Adipocyte (in vitro differentiated cells): ENCODE data around the gene HES1.

Source experiments
- DNase-seq: peaks from one replicate; pipeline ENCODE4 v3.0.0-alpha.2; 2015; ENCODE audit warnings: low read depth
- H3K27me3 ChIP-seq: replicated peaks from 2 replicates; pipeline ENCODE4 v1.7.0; 2013; ENCODE audit warnings: mild to moderate bottlenecking, low read length, moderate library complexity; ENCODE audit not compliant: control insufficient read depth, insufficient read depth
- H3K36me3 ChIP-seq: 2 replicates; pipeline ENCODE4 v1.7.0; 2013; ENCODE audit warnings: low read length, mild to moderate bottlenecking, moderate library complexity; ENCODE audit not compliant: control insufficient read depth, insufficient read depth, severe bottlenecking
- H3K4me1 ChIP-seq: 2 replicates; pipeline ENCODE4 v1.7.0; 2013; ENCODE audit warnings: mild to moderate bottlenecking, low read length, moderate library complexity; ENCODE audit not compliant: control insufficient read depth, insufficient read depth
- H3K4me3 ChIP-seq: 2 replicates; pipeline ENCODE4 v1.7.0; 2013; ENCODE audit warnings: mild to moderate bottlenecking, low read length, moderate library complexity
- H3K9ac ChIP-seq: 2 replicates; pipeline ENCODE4 v1.7.0; 2013; ENCODE audit warnings: mild to moderate bottlenecking, low read length, moderate library complexity
- H3K9me3 ChIP-seq: 2 replicates; pipeline ENCODE4 v1.7.0; 2013; ENCODE audit warnings: mild to moderate bottlenecking, low read length, moderate library complexity; ENCODE audit not compliant: control insufficient read depth

The HES1 gene

GRCh38 chr3:194093842-194094241 lies 42.1 kb upstream of the HES1 start:
- H3K4me3 ChIP-seq, result no peak overlapping the region
- H3K9ac ChIP-seq, result no peak overlapping the region
- no peak for DNase-seq
- H3K36me3 ChIP-seq, result no peaks in the 10 kb centered on the region
- H3K4me1 ChIP-seq, result peaks cover 28% of the 10 kb centered on the region
- no peaks in the 10 kb centered on the region for H3K9me3 ChIP-seq
- peaks cover under 1% of the 10 kb centered on the region for H3K27me3 ChIP-seq

- Histone ChIP-seq H3K27me3 (peaks cover 17% of the 10 kb centered on the region), H3K36me3 (no peaks in the 10 kb centered on the region), H3K9ac (no peak overlapping the region), H3K9me3 (no peaks in the 10 kb centered on the region), H3K4me3 (no peak overlapping the region), H3K4me1 (peaks cover 20% of the 10 kb centered on the region)
- no peak for DNase-seq
Observed at GRCh38 chr3:194095464-194095863, 40.5 kb upstream of the HES1 start.

GRCh38 chr3:194095902-194096301 lies 40.0 kb upstream of the HES1 start:
- Histone ChIP-seq H3K36me3 (no peaks in the 10 kb centered on the region), H3K27me3 (peaks cover 21% of the 10 kb centered on the region), H3K4me3 (no peak overlapping the region), H3K4me1 (peaks cover 20% of the 10 kb centered on the region), H3K9ac (no peak overlapping the region), H3K9me3 (no peaks in the 10 kb centered on the region)
- DNase-seq, result no peak

DNA sequence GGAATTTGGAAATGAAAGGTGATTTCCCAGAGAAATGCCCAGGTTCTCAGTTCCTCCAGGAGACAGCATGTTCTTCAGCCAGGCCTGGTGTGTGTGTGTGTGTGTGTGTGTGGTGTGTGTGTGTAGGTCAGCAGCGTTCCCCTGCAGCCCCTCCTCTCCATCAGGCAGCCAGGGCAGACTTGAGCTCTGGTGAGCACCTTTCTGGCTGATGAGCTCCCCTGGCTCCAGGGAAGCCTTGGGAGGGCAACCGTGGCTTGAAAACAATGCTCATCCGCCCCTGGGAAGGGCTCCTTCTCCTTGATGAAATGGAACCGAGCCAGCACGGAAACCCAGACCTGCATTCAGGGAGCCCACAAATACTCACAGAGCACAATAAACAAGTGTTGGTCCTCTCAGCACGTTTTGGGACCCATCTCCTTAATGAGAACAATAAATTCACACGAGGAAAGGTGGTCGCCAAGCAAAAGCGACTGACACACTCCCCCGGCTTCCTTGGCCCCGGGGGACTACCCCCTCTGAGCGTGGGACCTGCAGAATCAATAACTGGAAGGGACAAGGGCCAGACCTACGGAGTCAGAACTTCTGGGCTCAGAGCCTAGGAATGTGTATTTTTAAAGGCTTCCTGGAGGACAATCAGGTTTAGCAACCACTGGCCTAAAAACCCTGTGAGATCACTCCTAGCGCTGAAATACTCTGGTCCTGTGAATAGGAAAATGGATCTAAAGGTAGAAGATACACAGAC lies 38.6 kb upstream of the HES1 start:
- Histone ChIP-seq H3K4me1 (peaks cover 20% of the 10 kb centered on the region), H3K4me3 (no peak overlapping the region), H3K9me3 (no peaks in the 10 kb centered on the region), H3K9ac (no peak overlapping the region), H3K27me3 (peaks cover 35% of the 10 kb centered on the region), H3K36me3 (no peaks in the 10 kb centered on the region)
- DNase-seq, result no peak

DNA sequence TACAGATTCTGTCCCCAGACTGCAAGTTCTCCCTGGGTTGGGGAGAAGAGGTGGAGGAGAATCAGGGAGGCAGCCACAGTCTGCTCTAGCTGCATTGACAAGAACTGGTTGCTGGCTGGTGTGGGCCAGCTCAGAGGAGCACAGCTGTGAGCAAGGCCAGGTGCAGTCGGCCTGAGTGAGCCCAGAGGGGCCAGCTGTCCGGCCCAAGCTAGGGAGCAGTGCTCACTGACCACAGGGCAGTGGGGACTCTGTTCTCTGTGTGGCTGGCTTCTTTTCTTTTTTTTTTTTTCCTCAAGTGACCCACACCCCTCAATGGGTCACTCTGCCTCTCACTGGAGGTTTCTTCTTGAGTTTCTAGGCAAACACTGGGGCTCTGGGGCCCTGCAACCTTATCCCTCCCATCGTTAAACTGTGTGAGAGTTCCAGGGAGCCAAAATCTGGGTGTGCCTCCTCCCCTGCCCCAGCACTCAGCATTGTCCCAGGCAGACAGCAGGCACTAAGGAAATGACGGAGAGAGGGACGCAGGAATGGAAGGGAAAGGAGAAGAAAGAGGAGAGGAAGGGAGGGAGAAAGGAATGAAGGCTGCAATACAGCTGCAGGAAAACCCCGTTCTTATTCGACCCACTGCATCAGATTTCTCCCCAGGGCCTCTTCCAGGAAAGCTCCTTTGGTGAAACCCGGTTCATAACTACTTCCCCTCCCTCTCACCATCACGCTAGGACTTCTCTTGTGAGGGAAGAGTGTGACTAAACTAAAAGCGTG lies 37.7 kb upstream of the HES1 start:
- no peaks in the 10 kb centered on the region for H3K9me3 ChIP-seq
- no peak overlapping the region for H3K4me3 ChIP-seq
- H3K36me3 ChIP-seq, result no peaks in the 10 kb centered on the region
- peaks cover 20% of the 10 kb centered on the region for H3K4me1 ChIP-seq
- no peak overlapping the region for H3K9ac ChIP-seq
- DNase-seq, result peak; percentile 40
- H3K27me3 ChIP-seq, result peaks cover 44% of the 10 kb centered on the region

GRCh38 chr3:194098843-194099183 lies 37.1 kb upstream of the HES1 start:
- Histone ChIP-seq H3K4me3 (no peak overlapping the region), H3K9ac (no peak overlapping the region), H3K27me3 (peaks cover 47% of the 10 kb centered on the region), H3K9me3 (no peaks in the 10 kb centered on the region), H3K4me1 (peaks cover 20% of the 10 kb centered on the region), H3K36me3 (no peaks in the 10 kb centered on the region)
- no peak for DNase-seq

DNA sequence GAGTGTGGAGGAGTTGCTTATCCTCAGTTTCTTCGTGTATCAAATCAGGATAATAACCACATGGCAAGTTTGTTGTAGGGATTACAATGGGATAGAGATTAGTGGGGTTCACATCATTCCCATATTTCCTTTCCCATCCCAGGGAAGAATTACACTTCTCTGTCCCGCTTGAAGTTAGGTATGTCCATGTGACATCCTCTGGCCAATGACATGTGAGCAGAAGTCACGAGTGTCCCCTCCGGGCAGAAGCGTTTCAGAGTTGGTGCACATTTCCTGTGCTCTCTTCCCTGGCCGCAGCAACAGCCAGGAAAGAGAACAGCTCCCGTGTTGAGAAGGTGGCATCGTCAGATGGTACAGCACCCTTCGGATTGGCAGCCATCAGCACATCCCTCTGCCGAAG lies 36.7 kb upstream of the HES1 start:
- no peak overlapping the region for H3K4me3 ChIP-seq
- peaks cover 49% of the 10 kb centered on the region for H3K27me3 ChIP-seq
- DNase-seq, result no peak

DNA sequence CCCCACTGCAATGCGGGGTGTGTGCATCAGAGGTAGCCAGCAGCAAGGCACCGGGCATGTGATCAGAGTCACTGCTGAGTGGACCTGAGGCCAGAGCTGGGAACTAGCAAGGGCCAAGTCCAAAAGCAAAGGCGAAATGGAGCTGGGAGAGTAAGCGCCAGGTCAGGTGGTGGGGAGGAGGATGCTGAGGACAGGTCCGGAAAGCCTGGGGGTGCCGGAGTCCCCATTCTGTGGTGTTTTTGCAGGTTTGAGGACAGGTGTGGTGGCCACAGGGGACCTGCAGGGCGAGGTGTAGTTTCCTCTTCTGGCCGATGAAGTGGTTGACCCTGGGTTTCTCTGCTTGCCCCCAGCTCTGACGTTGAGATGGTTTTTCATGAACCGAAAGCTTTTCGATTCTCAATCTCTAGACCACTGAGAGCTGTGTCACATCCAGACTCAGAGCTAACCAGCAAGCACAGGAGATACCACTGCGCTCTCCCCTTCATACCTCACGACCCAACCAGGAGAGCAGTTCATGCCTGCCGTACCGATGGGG lies 35.0 kb upstream of the HES1 start:
- no peaks in the 10 kb centered on the region for H3K36me3 ChIP-seq

More for the DNA sequence above, 36.7 kb upstream of the HES1 start:
- H3K4me1 ChIP-seq, result peaks cover 20% of the 10 kb centered on the region
- H3K36me3 ChIP-seq, result no peaks in the 10 kb centered on the region
- no peaks in the 10 kb centered on the region for H3K9me3 ChIP-seq
- H3K9ac ChIP-seq, result no peak overlapping the region

GRCh38 chr3:194101592-194102432 lies 34.1 kb upstream of the HES1 start:
- Histone ChIP-seq H3K36me3 (no peaks in the 10 kb centered on the region), H3K9ac (no peak overlapping the region), H3K4me1 (peaks cover 20% of the 10 kb centered on the region), H3K27me3 (peaks cover 73% of the 10 kb centered on the region), H3K9me3 (no peaks in the 10 kb centered on the region), H3K4me3 (no peak overlapping the region)
- DNase-seq, result no peak

More for the DNA sequence above, 35.0 kb upstream of the HES1 start:
- Histone ChIP-seq H3K4me3 (no peak overlapping the region), H3K27me3 (peaks cover 66% of the 10 kb centered on the region), H3K9me3 (no peaks in the 10 kb centered on the region), H3K4me1 (peaks cover 20% of the 10 kb centered on the region), H3K9ac (no peak overlapping the region)
- DNase-seq, result no peak

DNA sequence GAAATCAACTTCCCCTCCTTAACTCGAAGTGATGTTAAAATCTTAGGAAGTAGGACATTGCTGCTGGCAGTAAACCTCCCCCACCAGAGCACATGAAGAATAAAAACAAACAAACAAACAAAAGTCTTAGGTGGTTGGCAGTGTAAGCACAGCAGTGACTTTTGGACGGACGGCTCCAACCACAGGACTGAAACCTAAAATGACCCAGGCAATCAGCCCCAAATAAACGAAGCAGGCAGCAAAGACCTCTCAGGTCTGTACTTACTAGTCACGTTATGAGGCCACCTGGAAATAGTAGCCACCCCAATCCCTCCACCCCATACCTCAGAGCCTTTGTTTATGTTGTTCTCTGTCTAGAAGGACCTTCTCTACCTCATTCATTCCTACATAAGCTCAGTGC lies 33.5 kb upstream of the HES1 start:
- no peak overlapping the region for H3K9ac ChIP-seq
- no peaks in the 10 kb centered on the region for H3K36me3 ChIP-seq
- no peaks in the 10 kb centered on the region for H3K9me3 ChIP-seq
- no peak overlapping the region for H3K4me3 ChIP-seq
- DNase-seq, result no peak
- peaks cover 15% of the 10 kb centered on the region for H3K4me1 ChIP-seq
- peaks cover 75% of the 10 kb centered on the region for H3K27me3 ChIP-seq

- peaks cover 4% of the 10 kb centered on the region for H3K4me1 ChIP-seq
- no peak overlapping the region for H3K9ac ChIP-seq
- H3K27me3 ChIP-seq, result peaks cover 75% of the 10 kb centered on the region
- no peak for DNase-seq
- H3K36me3 ChIP-seq, result no peaks in the 10 kb centered on the region
- no peak overlapping the region for H3K4me3 ChIP-seq
- H3K9me3 ChIP-seq, result no peaks in the 10 kb centered on the region
Observed at GRCh38 chr3:194103505-194103904, 32.4 kb upstream of the HES1 start.
